Measurements from ENCODE around the gene C16orf86.

DNA sequence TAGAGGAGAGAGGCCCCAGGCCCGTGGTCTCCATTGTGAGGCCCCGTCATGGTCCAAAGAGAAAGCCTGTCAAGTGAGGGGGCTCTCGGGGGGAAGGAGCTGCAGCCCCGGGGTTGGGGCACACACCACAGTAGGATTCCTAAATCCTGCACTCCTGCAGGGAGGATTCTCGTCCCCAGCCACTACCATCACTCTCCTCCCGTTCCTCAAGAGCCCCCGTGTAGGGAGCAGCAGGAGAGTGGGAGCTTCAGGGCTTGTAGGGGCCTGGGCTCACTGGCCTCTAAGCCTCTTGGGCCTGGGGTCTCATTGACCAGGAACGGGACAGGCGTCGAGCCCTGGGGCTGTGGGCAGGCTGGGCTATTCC, 821 bp downstream of the C16orf86 start:
- TF ChIP-seq, protein P1, sequence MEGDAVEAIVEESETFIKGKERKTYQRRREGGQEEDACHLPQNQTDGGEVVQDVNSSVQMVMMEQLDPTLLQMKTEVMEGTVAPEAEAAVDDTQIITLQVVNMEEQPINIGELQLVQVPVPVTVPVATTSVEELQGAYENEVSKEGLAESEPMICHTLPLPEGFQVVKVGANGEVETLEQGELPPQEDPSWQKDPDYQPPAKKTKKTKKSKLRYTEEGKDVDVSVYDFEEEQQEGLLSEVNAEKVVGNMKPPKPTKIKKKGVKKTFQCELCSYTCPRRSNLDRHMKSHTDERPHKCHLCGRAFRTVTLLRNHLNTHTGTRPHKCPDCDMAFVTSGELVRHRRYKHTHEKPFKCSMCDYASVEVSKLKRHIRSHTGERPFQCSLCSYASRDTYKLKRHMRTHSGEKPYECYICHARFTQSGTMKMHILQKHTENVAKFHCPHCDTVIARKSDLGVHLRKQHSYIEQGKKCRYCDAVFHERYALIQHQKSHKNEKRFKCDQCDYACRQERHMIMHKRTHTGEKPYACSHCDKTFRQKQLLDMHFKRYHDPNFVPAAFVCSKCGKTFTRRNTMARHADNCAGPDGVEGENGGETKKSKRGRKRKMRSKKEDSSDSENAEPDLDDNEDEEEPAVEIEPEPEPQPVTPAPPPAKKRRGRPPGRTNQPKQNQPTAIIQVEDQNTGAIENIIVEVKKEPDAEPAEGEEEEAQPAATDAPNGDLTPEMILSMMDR (IDR thresholded peaks at IDR 0.05; ENCODE audit: low read depth, low read length, poor library complexity, severe bottlenecking) = no peak
- TF ChIP-seq EZH2phosphoT487 (IDR thresholded peaks at IDR 0.05; ENCODE audit: borderline replicate concordance, low read length) = no peak

Data from DOHH2 (cell line).